Stimulated activated CD4-positive, alpha-beta T cell treated with anti-CD3 and anti-CD28 coated beads, Interleukin-4, amount 100 ng/mL, for 4 hours (primary cell): Measurements from ENCODE around the gene UNC79.

Experiments used
- DNase-seq, 2 experiments: peaks; one replicate each; pipeline ENCODE4 v3.0.0-alpha.2; 2020

Gene UNC79

DNA sequence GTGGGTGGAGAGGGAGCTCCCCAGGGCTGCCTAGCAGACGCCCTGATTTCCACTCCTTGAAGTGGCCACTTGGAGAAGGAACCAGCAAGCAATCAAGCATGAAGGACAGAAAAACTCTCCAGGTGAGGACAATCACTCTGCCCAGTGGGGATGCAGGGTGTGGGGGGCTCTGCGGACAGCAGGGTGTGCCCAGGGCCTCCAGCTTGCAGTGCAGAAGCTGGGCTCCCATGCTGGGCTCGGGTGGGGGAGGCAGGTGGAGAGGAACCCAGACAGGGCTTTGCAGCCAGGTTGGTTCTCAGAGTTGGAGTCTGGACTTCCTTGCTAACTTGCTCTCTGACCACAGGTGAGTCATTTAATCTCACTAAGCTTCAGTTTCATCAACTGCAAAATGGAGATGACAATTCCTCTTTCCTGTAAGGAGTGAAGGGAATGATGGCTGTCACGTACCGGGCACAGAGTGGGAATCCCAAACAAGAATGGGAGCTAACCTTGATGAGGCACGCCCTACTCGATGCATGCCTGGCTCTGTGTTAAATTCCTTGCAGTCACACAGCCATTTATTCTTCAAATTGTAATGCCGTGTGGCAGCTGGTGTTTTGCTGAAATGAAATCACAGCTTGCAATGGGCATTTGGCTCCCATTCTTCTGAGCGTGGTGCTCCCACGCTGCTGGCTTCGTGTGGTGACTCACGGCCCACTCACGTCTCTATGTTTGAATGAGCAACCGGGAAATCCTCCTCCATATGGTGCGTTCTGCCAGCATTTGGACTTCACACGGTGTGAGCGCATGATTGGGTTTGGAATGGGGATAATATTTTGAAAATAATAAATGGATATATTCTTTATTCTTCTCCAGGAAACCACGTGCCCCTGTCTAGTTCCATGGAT, 282.3 kb downstream of the UNC79 start:
- no peak for DNase-seq

DNA sequence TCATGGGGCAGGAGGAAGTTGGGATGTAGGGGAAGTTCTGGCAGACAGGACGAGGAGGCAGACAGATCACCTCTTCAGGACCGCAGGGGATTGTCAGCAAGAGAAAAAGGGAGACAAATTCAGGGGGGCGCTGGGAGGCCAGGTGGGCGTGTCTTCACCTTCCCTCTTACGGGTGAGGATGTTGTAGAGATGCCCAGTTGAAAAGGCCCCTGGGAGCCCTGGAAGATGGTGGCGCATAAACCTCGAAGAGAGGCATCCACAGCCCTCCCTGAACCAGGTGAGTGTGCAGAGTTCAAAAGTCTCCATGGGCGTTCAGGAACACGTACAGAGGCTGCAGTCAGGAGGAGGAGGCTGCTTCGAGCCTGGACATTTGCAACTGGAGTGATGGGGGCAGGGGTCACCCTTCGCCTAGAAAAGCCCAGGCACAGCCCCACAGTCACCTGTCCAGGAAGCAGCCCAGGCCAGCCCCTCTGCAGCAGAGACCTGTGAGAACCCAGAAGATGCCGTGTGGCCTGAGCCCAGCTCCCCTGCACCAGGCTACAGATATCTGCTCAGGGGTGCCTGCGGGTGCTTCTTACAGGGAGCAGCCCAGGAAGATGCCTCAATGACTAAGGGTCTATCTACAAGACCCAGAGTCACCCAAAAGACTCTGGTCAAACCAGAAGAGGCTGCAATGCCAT, 283.1 kb downstream of the UNC79 start:
- DNase-seq = no peak

DNA sequence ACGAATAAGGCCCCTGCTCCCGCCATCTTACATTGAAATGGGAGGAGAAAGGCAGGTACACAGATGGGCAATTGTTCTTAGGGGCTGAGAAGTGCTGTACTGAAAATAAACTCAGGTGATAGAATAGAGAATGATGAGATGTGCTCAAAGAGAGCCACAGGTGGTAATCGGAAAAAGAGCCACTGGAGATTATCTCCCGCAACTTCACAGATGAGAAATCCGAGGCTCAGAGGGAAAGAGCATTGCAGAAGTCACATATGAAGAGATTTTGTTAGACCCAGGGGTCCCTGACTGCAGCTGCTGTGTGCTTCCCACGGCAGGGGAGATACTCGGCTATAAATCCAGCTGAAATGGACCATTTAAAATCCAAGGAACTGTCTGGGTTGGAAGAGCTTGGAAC, 283.9 kb downstream of the UNC79 start:
- no peak for DNase-seq

DNA sequence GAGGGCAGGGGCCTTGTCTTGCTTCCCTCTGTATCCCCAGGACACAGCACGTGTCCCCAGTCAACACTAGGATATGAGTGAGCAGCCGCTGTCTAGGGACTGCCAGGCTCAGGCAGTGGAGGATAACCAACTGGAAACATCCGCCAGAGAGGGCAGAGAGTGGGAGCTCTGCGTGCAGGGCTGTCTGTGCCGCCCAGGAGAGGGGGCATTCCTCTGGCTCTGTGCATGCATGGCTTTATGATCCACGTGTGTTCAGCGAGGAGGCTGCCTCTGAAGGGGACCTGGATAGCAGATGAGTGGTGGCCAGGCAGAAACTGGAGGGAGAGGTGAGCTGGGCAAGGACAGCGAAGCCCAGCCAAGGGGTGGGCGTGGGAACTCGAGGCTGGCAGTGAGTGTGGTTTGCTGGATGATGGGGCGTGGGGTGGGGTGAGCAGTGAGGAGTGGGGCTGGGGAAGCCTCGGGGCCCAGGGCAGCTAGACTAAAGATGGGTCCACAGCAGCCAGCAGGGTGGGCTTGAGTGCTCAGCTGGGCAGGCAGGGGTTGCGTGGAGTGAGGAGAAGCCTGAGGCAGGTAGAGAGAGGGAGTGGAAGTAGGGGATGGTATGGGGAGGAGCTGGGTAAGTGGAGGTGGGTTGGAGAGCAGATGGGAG, 284.7 kb downstream of the UNC79 start:
- no peak for DNase-seq

DNA sequence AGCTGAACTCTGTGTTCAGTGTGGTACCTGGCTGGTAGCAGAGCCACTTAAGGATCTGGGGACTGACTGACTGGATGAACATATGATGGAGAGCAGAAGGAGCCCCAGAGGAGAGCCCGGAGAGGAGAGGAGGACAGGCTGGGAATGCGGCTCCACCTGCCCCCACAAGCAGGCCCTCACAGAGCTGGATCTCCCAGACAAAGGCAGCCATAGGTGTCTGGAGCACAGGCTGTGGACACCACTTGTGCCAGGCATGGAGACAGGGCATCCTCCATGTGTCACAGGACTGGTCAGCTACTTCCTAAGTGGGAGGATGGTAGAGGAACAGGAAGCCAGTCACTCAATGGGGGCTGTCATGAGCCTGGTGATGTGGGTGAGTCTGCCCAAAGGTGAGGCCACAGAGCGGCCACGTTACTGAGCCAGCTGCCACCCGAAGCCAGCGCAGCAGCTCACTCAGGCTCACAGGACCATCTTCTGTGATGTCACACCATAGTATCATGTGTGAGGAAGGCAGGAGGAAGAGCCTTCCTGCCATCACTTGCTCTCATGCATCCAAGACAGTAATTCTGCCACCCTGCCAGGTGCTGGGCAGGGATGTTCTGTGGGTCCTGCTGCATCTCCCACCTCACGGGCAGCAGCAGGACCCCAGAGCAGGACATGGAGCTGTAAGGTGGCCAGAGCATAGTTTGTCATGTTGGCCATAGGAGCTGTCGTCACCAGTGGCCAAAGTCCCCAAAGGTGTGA, 285.4 kb downstream of the UNC79 start:
- no peak for DNase-seq

DNA sequence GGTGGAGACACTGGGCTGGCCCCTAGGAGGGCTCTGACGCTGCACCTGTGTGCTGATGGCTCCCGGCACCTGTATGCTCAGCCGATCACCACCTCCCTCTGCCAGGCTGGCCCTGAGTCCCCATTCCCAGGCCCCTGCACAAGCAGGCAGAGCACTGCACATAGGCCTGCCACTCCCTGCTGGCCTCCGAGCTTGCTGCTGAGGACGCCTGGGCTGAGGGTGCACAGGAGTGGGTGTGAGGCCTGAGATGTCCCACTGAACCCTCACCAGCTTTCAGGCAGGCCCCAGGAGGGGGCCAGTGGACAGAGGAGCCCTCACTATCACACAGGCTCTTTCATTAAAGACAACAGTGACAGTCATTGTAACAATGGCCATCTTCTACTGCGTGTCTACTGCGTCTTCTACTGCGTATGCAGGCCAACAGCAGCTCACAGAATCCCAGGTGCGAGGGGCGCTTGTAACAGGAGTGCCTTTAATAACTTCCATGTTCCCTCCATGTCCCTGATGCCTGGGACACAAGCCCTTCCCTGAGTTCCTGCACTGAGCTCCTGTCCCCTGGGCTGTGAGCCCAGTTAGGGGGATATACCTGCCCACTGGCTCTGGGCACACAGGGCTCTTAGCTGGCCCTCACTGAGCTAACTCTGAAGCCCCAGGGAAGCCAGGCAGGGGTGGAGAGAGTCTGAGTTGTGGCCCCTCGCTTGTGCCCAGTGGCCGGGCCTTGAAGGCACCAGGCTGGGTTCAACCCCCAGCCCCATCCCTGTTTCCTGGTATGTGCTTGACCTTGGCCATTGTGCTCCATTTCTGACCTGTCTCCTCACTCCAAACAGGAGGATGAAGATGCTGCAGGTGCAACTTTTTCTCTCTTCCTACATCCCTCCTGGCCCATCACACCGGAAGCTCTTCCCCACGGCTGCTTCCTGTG, 286.3 kb downstream of the UNC79 start:
- no peak for DNase-seq

DNA sequence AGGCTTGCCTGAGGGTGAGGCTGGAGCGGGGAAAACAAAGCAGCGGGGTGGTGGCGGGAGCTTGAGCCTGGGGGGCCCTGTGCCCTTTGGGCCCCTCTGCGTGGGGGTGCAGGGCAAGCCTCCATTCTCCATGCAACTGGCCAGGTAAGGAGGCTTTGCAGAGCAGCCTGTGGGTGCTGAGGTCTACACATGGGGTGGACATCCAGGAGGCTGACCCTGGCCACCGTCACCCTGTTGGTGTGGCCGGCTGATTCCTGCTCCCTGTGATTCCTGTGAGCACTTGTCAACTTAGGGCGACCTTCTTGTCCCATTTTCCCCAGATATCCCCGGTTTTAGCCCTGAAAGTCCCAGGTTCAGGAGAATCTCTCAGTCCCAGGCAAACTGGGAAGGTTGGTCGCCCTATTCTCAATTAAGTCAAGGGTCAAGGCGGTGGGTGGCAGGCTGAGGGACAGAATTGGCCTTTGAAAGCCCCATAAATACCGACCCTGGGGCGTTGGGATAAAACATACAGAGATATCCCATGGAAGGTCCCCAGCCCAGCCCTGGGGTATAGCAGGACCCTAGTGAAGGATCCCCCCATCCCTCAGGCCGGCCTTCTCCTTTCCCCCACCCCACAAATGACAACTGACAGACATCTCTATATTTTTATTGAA, 287.1 kb downstream of the UNC79 start:
- no peak for DNase-seq

DNA sequence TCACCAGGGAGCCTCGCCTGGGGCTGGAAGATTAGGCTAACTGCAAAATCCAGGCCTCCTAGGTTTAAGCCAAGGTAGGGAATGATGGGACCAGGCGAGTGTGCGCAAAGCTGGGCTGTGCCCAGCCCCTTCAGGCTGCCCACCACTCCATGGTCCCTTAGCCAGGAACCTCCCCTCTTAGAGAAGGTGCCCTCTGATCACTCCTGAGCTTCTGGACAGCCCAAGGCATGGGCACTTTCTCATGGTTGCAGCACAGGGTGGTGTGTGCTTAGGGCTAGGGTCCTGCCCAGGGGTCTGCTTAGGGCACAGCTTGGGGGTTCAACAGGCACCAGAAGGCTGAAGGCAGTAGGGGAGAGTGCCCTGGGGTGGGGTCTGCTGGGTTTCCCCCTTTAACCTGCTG, 288.5 kb downstream of the UNC79 start:
- no peak for DNase-seq

DNA sequence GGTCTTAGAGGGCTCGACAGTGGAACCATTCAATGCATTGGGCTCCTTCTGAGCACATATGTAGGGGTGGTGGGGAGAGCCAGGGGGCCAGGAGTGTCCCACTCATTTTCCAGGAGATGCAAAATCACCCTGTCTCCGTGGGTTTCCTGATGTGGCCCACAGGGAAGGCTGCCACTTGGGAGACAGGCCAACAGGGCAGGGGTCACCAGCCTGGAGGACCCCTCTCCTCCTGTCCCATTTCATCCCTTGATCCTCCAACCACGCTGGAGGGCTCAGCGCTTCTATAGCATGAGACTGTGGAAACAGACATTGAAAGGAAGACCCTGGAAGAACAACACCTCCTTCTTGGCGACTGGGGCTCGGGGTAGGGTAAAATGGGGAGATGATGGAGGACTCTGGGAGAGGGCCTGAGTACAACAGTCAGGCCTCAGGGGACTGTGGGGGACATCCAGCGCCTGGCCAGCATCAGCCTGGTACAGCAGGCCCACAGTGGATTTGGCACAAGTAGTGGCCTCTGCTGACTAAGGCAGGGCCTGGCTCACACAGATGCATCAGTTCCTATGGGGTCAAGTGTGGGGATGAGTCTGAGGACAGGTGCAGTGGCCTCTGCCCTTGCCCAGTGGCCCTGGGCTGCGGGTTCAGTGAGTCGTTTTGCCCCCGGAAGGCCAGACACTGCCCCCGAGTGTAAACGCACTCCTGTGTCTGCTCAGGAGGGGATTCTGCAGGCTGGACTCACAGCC, 289.5 kb downstream of the UNC79 start:
- no peak for DNase-seq

DNA sequence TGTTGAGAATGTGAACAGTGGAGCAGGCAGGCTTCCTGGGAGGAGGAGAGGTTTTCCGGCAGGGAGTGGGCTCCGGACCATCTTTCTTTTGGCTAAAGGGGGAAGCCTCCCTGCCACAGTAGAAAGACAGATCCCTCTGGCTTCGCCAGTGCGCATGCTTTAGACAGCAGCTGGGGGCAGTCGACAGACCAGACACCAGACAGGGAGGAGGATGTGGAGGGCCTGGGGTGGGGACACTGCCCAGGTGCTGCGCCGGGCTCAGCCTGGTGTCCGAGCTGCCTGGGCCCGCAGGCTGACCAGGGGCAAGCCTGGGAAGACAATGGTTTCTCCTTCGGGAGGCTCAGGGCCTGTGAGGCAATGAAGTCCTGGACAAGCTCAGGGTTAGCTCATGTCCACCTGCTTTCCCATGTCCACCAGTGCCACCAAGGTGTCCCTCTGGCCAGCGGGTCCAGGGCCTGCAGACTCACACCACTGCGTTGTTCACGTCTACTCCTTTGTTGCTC, 290.3 kb downstream of the UNC79 start:
- no peak for DNase-seq

DNA sequence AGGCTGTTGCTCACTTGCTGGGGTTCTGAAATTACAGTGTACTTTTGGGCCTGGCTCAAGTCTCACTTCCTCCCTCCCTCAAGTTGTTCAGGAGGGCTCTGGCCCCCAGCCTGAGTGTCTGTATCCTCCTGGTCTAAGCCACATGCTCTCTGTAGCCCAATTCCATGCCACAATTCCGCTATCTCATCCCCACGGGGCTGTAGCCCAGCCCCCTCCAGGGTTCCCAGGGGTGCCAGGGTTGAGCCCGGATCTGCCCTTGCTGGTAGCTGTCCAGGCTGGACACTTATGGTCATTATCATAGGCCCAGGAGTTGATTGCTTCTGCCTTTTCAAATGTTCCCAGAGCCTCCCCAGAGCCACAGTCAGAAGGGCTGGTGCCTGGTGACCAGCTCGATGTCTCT, 292.3 kb downstream of the UNC79 start:
- DNase-seq = no peak

DNA sequence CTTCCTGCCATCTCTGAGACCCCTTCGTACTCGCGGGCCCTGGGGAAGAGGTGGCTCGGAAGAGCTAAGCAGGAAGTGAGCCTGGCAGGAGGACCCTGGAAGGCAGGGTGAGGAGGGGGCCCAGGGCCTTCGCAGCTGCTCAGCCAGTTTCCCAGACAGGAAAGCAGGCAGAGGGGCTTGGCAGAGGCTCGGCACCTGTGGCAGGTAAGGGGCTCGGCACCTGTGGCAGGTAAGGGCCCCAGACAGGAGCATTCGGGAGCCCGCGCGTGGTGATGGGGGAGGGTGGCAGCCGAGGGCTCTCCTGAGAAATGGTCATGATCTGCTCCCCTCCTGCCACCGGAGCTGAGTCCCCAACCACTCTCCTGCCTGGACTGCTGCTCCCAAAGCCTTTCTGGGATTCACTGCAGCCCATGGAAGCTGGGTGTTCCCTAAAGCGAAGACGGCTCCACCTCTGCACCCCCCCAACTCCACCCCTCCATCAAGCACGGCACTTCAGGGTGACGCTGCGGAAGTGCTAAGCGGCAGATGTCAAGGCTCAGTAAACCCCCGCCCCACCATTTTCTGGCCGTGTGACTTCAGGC, 294.4 kb downstream of the UNC79 start:
- no peak for DNase-seq

DNA sequence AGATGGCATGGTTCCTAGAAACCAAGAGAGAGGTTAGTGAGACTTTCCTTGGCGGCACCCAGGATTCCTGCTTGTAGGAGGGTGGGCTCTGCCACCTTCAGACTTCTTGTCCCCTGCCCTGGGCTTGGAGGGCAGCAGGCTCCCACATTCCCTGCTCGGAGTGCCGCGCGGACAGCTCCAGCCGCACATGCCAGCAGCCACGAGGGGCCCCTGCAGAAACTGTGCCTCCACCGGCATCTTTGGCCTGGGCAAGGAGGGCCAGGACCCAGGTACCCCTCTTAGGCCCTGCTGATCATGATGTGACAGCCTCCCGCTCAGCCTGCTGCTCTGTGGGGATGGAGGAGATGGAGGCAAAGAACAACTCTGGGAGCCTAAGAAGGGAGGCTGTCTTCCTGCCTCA, 295.3 kb downstream of the UNC79 start:
- DNase-seq = no peak

DNA sequence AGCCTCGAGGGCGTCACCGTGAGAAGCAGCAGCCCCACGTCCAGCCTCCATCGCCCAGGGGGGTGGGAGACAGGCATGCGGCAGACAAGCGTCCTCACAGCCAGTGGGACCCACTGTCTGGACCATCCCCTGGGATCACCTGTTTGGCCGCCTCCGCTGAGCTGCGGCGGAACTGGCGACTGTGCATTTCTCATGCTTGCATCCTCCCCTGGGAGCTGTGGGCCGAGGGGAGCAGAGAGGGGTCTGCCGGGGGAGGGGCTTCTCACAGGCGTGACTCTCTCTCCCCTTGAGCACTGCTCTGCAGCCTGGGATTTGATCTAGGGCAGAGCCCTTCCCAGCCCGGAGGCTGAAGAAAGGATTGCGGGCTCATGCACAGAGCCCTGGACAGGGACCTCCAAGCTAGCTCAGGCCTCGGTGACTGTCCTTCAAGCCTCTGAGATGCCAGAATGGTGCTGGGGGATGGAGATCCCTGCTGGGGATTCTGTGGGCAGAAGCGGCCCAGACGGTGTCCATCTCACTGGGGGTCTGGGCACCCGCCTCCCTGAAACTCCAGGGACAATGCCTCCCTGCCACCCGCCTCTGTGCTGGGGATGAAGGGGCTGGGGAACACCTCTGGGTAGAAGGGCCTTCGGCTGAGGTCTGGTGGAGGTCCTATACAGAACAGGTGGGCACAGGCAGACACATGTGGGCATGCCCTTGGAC, 296.5 kb downstream of the UNC79 start:
- no peak for DNase-seq

DNA sequence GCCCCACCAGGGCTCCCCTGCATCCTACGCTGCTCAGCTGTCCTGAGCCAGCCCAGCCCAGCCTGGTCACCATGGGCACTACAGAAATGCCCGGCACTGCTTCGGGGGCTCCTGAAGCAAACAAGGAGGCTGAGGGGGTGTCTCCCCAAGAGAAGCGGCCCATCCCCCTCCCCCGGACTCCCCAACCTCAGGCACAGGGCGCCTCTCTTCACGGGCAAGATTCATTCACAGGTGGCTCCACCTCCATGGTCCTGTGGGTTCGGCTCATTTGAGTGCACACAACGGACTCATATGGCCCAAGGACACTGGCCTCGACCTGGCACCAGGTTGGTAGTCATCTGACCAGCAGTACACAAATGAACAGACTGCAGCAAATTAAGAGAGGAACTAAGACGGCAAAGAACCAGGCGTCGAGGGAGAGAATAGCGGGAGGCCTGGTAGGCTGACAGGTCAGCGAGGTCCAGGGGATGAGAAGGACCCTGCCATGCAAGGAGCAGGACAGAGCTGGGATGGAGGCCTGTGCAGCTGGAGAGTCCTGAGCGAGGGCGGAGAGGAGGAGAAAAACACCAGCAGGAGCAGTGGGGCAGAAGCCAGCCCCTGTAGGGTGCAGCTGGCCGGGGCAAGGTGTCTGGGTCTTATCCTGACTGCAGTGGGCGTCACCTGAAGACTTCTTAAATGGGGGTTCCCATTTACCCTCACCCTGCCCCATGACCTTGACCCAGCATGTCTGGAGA, 297.3 kb downstream of the UNC79 start:
- DNase-seq = no peak

DNA sequence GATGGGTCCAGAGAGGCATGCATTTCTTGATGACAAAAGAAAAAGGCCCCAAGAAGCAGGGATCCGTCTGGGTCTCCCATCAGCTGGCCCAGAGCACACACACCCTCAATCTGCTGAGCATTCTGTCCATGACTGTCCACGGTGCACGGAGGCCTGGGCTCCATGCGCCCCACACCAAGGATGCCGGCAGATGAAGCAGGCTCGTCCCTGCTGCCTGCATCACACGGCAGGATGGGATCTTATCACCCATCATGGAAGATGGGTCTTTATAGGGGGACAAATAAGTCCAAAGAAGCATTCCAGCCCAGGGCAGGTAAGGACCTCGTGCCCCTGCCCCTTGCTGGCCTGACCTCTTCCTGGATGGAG, 297.9 kb downstream of the UNC79 start:
- DNase-seq = no peak

DNA sequence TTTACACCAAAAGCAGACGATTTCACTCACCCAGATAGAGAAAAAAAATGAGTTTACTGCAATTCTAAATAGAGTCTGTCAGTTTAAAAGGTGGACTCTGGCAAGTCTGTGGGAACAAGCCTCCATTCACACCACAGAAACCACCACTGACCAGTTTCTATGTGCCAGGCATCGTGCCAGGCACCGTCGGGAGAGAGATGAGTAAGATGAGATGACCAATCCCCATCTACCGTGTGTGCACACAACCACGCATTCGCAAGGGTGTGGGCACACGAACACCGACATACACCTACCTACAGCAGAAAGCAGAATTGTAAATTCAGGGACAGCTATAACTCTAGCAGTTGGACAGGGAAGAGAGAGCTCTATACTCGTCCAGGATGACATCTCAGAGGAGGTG, 299.3 kb downstream of the UNC79 start:
- no peak for DNase-seq

DNA sequence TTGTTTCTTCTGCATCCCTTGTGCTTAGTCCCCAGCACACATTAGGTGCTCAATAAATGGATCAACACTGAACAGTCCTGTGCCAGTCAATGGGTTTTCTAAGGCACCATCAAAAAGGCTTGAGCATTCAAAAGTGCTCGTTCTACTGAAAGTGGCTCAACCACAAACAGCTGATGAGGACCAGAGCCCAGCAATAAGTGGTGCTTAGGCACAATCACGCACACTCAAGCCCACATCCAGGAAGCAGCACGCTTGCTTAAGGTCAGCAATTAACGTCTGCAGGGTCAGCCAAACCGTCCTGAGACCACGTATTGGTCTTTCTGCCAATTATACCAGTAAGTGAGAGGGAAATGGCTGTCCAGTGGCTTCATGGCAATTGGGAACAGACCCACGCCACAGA, 301.0 kb downstream of the UNC79 start:
- no peak for DNase-seq

DNA sequence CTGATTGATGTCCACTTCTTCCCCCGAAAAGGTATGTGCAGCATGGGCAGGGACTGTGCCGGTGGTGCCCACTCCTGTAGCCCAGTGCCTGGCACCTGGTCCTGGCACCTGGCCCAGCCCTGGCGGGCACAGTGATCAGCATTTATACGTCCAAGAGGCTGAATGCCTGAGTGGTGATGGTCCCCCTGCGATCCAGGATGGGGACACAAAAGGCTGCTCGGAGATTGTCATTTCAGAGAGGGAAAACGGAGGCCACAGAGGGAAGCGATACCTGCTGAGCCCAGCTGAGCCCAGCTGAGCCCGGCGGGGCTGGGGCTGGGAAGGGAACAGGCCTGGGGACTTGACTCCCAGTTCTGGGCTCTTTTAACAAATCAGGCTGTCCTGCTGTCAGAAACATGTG, 301.8 kb downstream of the UNC79 start:
- no peak for DNase-seq
